Dendritic cell treated with granulocyte-macrophage colony-stimulating factor and Interleukin-4, amounts not matched to agents 40 ng/mL and 50 ng/mL, for 4 days (primary cell): ENCODE measurements around the gene RPH3AL.

Experiments
- H3K27ac Mint-ChIP-seq: one replicate; pipeline ENCODE4 v1.8.0; 2022; ENCODE audit warnings: mild to moderate bottlenecking, mixed read lengths
- H3K27me3 Mint-ChIP-seq: one replicate; pipeline ENCODE4 v1.8.0; 2022; ENCODE audit warnings: mild to moderate bottlenecking, mixed read lengths
- H3K36me3 Mint-ChIP-seq: one replicate; pipeline ENCODE4 v1.8.0; 2022; ENCODE audit warnings: low read depth, mixed read lengths
- H3K4me1 Mint-ChIP-seq: one replicate; pipeline ENCODE4 v1.8.0; 2022; ENCODE audit warnings: low read depth, mixed read lengths
- H3K4me3 Mint-ChIP-seq: one replicate; pipeline ENCODE4 v1.8.0; 2022; ENCODE audit warnings: mild to moderate bottlenecking, moderate library complexity, mixed read lengths
- H3K9me3 Mint-ChIP-seq: one replicate; pipeline ENCODE4 v1.8.0; 2022; ENCODE audit warnings: mixed read lengths
- intact Hi-C: fragments of 100-400 bp; cut with micrococcal nuclease; formaldehyde crosslinking; loops from one replicate; pipeline ENCODE4 v1.15.0; 2022

Gene RPH3AL

GRCh38 chr17:351875-352420, 659 bp downstream of the RPH3AL start:
- Mint-ChIP-seq H3K36me3 (no peaks in the 10 kb centered on the region), H3K27ac (peak overlapping the region; percentile 74)

DNA sequence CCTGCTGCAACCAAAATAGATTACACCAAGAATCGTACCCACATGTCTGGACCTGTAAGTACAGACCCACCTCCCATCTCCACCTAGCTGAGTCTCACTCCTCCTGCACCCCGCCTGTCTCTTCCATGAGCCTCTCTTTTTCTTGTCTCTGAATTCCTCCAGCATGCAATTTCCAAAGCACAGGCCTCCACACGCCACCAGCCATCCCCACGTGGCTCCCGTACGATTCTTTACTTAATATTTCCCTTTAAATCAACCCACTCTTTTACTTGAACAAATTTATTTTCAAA, 1.2 kb downstream of the RPH3AL start:
- Mint-ChIP-seq H3K4me3 (no peak overlapping the region), H3K27me3 (peaks cover 15% of the 10 kb centered on the region), H3K9me3 (no peaks in the 10 kb centered on the region), H3K4me1 (peaks cover 64% of the 10 kb centered on the region), H3K36me3 (no peaks in the 10 kb centered on the region), H3K27ac (peak overlapping the region; percentile 55)
- intact Hi-C loops = no loop called here

More at GRCh38 chr17:351875-352420, 659 bp downstream of the RPH3AL start:
- peaks cover 64% of the 10 kb centered on the region for H3K4me1 Mint-ChIP-seq
- peaks cover 15% of the 10 kb centered on the region for H3K27me3 Mint-ChIP-seq
- peaks cover 5% of the 10 kb centered on the region for H3K9me3 Mint-ChIP-seq
- intact Hi-C loops = no loop called here
- no peak overlapping the region for H3K4me3 Mint-ChIP-seq

DNA sequence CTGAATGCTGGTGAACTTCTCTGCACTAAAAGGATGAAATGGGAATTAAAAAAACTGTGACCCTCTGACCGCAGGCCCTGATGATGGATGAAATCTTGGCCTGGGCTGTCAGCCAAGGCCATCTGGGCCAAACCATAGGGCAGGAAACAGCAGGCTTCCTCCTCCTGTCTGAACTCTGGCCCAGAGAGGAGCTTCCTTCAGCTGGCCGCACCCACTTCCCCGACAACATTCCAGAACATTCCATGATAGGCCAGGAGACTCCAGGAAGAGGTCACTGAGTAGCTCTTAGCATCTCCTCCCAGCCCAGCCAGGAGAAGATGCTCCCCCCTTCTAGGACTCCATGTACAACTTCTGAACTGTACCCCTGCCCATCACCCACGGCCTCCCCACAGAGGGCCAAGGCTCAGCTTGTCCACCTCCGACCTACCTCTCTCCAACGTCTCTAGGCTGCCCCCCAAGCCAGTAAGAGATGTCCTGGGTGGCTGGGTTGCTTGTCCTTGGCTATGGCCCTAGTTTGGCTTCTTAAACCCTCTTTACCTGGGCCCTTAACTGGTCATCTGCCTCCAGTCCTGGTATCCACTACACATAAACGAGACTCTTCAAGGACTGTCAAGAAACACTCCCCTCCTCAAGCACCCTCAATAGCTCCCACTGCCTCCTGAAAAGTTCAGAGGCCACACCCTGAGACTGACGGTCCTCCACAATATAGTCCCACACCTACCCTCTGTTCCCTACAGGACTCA, 1.7 kb downstream of the RPH3AL start:
- peak overlapping the region; percentile 55 for H3K27ac Mint-ChIP-seq
- H3K36me3 Mint-ChIP-seq = no peaks in the 10 kb centered on the region
- peak overlapping the region; percentile 8 for H3K4me3 Mint-ChIP-seq
- intact Hi-C loops = no loop called here
- H3K4me1 Mint-ChIP-seq = peaks cover 64% of the 10 kb centered on the region
- H3K9me3 Mint-ChIP-seq = no peaks in the 10 kb centered on the region
- peaks cover 15% of the 10 kb centered on the region for H3K27me3 Mint-ChIP-seq

- H3K36me3 Mint-ChIP-seq = no peaks in the 10 kb centered on the region
- peaks cover 59% of the 10 kb centered on the region for H3K4me1 Mint-ChIP-seq
- no peak overlapping the region for H3K4me3 Mint-ChIP-seq
- H3K27ac Mint-ChIP-seq = no peak overlapping the region
- peaks cover 15% of the 10 kb centered on the region for H3K27me3 Mint-ChIP-seq
- intact Hi-C loops = no loop called here
- no peaks in the 10 kb centered on the region for H3K9me3 Mint-ChIP-seq
These were observed 2.9 kb downstream of the RPH3AL start for GRCh38 chr17:349666-350065.

GRCh38 chr17:348692-349425, 3.7 kb downstream of the RPH3AL start:
- Mint-ChIP-seq H3K27ac (no peak overlapping the region), H3K4me1 (peaks cover 54% of the 10 kb centered on the region), H3K27me3 (peaks cover 11% of the 10 kb centered on the region), H3K4me3 (no peak overlapping the region), H3K36me3 (no peaks in the 10 kb centered on the region), H3K9me3 (no peaks in the 10 kb centered on the region)
- intact Hi-C loops = no loop called here

GRCh38 chr17:348012-348411, 4.6 kb downstream of the RPH3AL start:
- H3K4me1 Mint-ChIP-seq = peaks cover 49% of the 10 kb centered on the region
- no peaks in the 10 kb centered on the region for H3K9me3 Mint-ChIP-seq
- H3K27me3 Mint-ChIP-seq = peaks cover 11% of the 10 kb centered on the region
- no peaks in the 10 kb centered on the region for H3K36me3 Mint-ChIP-seq
- no peak overlapping the region for H3K4me3 Mint-ChIP-seq
- intact Hi-C loops = no loop called here
- no peak overlapping the region for H3K27ac Mint-ChIP-seq

- intact Hi-C loops = no loop called here
- no peaks in the 10 kb centered on the region for H3K36me3 Mint-ChIP-seq
- H3K4me1 Mint-ChIP-seq = peaks cover 43% of the 10 kb centered on the region
- no peaks in the 10 kb centered on the region for H3K9me3 Mint-ChIP-seq
- H3K27me3 Mint-ChIP-seq = peaks cover 11% of the 10 kb centered on the region
- H3K27ac Mint-ChIP-seq = no peak overlapping the region
- H3K4me3 Mint-ChIP-seq = no peak overlapping the region
These were observed 5.2 kb downstream of the RPH3AL start for GRCh38 chr17:347309-347899.

DNA sequence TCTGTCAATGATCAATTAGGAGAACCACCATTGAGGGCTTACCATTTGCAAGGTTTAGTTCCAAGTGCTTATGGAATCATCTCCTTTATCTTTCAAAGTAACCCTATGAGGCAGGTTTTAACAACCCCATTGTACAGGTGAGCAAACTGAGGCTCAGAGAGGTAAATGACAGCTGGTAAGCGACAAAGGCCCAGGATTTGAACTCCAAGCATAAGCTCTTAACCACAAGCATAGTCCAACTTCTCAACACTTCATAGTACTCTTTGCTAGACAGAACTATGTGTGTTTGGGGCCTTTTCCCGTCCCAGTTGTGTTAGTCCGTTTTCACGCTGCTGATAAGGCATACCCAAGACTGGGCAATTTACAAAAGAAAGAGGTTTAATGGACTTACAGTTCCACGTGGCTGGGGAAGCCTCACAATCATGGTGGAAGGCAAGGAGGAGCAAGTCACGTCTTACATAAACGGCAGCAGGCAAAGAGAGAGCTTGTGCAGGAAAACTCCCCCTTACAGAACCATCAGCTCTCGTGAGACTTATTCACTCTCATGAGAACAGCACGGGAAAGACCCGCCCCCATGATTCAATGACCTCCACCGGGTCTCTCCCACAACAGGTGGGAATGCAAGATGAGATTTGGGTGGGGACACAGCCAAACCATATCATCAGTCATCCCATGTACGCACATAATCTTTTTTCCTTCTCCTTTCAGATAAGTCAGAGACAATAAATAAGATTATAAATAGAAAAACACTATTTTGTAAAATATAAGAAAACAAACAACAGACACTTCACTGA, 6.4 kb downstream of the RPH3AL start:
- Mint-ChIP-seq H3K4me1 (peaks cover 31% of the 10 kb centered on the region), H3K36me3 (no peaks in the 10 kb centered on the region), H3K27ac (no peak overlapping the region), H3K27me3 (peaks cover 9% of the 10 kb centered on the region), H3K9me3 (no peaks in the 10 kb centered on the region), H3K4me3 (no peak overlapping the region)
- intact Hi-C loops = no loop called here

GRCh38 chr17:345261-345660, 7.3 kb downstream of the RPH3AL start:
- Mint-ChIP-seq H3K27ac (no peak overlapping the region), H3K4me3 (no peak overlapping the region), H3K9me3 (no peaks in the 10 kb centered on the region), H3K27me3 (peaks cover 11% of the 10 kb centered on the region), H3K36me3 (no peaks in the 10 kb centered on the region), H3K4me1 (peaks cover 21% of the 10 kb centered on the region)
- intact Hi-C loops = no loop called here

DNA sequence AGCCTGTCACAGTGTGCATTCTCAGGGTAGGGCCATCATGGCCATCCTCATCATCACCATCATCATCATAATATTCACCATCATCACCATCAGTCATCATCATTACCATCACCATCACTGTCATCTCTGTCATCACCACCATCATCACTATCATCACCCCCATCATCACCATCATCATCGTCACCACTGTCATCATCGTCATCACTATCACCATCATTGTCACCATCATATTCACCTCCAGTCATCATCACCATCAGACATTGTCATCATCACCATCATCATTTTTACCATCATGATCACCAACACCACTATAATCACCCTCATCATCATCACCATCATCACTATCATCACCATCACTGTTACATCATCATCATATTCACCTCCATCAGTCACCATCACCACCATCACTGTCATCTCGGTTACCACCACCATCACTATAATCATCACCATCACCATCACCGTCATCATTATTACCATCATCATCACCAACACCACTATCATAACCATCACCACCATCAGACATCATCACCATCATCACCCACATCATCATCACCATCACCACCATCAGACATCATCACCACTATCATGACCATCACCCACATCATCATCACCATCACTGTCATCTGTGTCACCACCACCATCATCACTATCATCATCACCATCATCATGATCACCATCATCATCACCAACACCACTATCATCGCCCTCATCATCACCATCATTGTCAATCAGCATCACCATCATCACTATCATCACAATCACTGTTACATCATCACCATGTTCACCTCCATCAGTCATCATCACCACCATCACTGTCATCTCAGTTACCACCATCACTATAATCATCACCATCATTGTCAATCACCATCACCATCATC, 8.5 kb downstream of the RPH3AL start:
- Mint-ChIP-seq H3K27me3 (peaks cover 15% of the 10 kb centered on the region), H3K9me3 (no peaks in the 10 kb centered on the region), H3K36me3 (no peaks in the 10 kb centered on the region), H3K27ac (no peak overlapping the region), H3K4me3 (no peak overlapping the region), H3K4me1 (peaks cover 10% of the 10 kb centered on the region)
- intact Hi-C loops = no loop called here

DNA sequence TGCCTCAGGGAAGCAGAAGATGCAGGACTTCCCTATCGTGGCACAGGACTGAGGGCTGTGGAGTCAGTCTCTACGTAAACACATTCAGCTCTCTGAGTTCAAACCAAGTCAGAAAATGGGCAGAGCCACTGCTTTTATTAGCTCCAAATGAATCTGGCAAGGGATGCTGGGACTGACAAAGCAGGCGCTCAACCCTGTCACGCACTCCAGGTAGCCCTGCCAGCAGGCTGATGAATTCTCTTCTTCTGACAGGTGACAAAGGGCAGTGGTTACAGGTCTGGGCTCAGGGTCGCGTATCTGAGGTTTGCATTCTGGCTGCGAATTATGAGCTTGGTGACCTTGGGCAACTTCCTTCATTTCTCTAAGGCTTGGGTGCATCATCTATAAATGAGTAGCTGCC, 9.4 kb downstream of the RPH3AL start:
- H3K27me3 Mint-ChIP-seq = peaks cover 18% of the 10 kb centered on the region
- no peak overlapping the region for H3K4me3 Mint-ChIP-seq
- H3K4me1 Mint-ChIP-seq = peaks cover under 1% of the 10 kb centered on the region
- no peaks in the 10 kb centered on the region for H3K9me3 Mint-ChIP-seq
- no peaks in the 10 kb centered on the region for H3K36me3 Mint-ChIP-seq
- intact Hi-C loops = no loop called here
- no peak overlapping the region for H3K27ac Mint-ChIP-seq

DNA sequence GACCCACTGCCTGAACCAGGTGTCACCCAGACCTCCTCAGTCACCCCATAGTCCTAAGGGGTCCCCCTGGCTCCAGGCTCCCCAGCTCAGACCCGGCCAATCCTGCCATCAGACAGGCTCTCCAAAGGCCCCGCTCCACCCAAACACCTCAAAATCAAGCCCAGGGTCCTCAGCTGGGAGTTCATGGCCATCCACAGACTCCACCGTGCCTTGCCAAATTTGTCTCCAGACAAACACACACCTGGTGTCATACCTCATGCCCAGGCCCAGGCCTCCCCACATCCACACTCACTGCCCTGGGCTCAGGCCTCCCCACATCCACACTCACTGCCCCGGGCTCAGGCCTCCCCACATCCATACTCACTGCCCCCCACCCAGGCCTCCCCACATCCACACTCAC, 12.5 kb downstream of the RPH3AL start:
- peaks cover 50% of the 10 kb centered on the region for H3K27me3 Mint-ChIP-seq
- intact Hi-C loops = no loop called here
- no peaks in the 10 kb centered on the region for H3K36me3 Mint-ChIP-seq
- no peaks in the 10 kb centered on the region for H3K9me3 Mint-ChIP-seq
- no peak overlapping the region for H3K27ac Mint-ChIP-seq
- H3K4me1 Mint-ChIP-seq = peaks cover 21% of the 10 kb centered on the region
- H3K4me3 Mint-ChIP-seq = no peak overlapping the region
